Endothelial cell of umbilical vein (primary cell): ENCODE measurements around the gene C7orf25. TPM values are rescaled to one million over a fixed set of nuclear protein-coding genes. Genes with fewer than 3 reads are reported as not detected.

Experiments used
- Bru-seq: library from RNA; stranded (reverse); fragments of 400-500 nt; gene quantifications from one replicate; lab custom pipeline; 2021; lab: Mats Ljungman, UMichigan
- BruChase-seq, 2 experiments: library from RNA; stranded (reverse); fragments of 400-500 nt; gene quantifications; one replicate each; lab custom pipeline; 2021; lab: Mats Ljungman, UMichigan
- BruUV-seq: library from RNA; stranded (reverse); fragments of 400-500 nt; replicated peaks from 2 replicates; lab custom pipeline; 2021; lab: Mats Ljungman, UMichigan
- CTCF ChIA-PET: fragments of 300-600, 350-600 bp; sonication (Branson Sonifier 250); formaldehyde crosslinking; loops from one replicate; lab custom pipeline; 2021; ENCODE audit warnings: antibody characterized with exemption, inconsistent platforms; lab: Charles Lee
- POLR2A ChIA-PET: fragments of 300-600, 350-600 bp; sonication (Branson Sonifier 250); formaldehyde crosslinking; loops from one replicate; lab custom pipeline; 2021; ENCODE audit warnings: antibody characterized with exemption, inconsistent platforms; lab: Charles Lee
- DNase-seq: peaks from one replicate; pipeline ENCODE4 v3.0.0-alpha.2; 2011; ENCODE audit warnings: low read depth, low spot score
- FAIRE-seq: peaks from 2 replicates; lab custom pipeline; 2011; peaks lifted over from hg19 to GRCh38; lab: Jason Lieb, UNC
- H2AFZ ChIP-seq: 2 replicates; pipeline ENCODE4 v1.6.0; 2012; ENCODE audit warnings: low read depth, low read length, control low read depth, inconsistent platforms
- H3K27ac ChIP-seq: 2 replicates; pipeline ENCODE4 v1.5.1; 2011; ENCODE audit warnings: low read depth, mild to moderate bottlenecking, control low read depth, low read length, moderate library complexity; ENCODE audit not compliant: insufficient read depth
- H3K27me3 ChIP-seq, 2 experiments: 2 replicates each; pipeline versions ENCODE4 v1.6.0 to v1.6.1; 2011; ENCODE audit warnings: low read length in 2 of 2, mixed read lengths in 1 of 2; ENCODE audit not compliant: control insufficient read depth in 2 of 2, insufficient read depth in 2 of 2
- H3K36me3 ChIP-seq, 2 experiments: 2 replicates in 1 of 2; 3 replicates in 1 of 2; pipeline ENCODE4 v1.5.1; 2011; ENCODE audit warnings: low read length in 2 of 2, mild to moderate bottlenecking in 1 of 2, moderate library complexity in 1 of 2; ENCODE audit not compliant: control insufficient read depth in 2 of 2, insufficient read depth in 2 of 2; ENCODE audit errors: extremely low read depth in 1 of 2
- H3K4me1 ChIP-seq: 3 replicates; pipeline ENCODE4 v1.5.1; 2011; ENCODE audit warnings: mild to moderate bottlenecking, low read length; ENCODE audit not compliant: control insufficient read depth, insufficient read depth; ENCODE audit errors: extremely low read depth
- H3K4me2 ChIP-seq: 2 replicates; pipeline ENCODE4 v1.6.1; 2011; ENCODE audit warnings: low read length, control low read depth, mixed read lengths; ENCODE audit not compliant: insufficient read depth
- H3K4me3 ChIP-seq, 3 experiments: fragments of 200-600 bp in 1 of 3; sonication (generic), shearing (Covaris generic) in 1 of 3; replicated peaks in 1 of 3; 2 replicates each; pipeline ENCODE4 v1.5.1; 2011 to 2016; ENCODE audit warnings: control low read depth in 3 of 3, low read length in 3 of 3, mild to moderate bottlenecking in 2 of 3, inconsistent platforms in 1 of 3, low read depth in 1 of 3, moderate library complexity in 1 of 3; ENCODE audit not compliant: insufficient read depth in 1 of 3
- H3K79me2 ChIP-seq: 2 replicates; pipeline ENCODE4 v1.6.0; 2012; ENCODE audit warnings: low read length, inconsistent platforms; ENCODE audit not compliant: control insufficient read depth, insufficient read depth
- H3K9ac ChIP-seq: replicated peaks from 2 replicates; pipeline ENCODE3; 2011; ENCODE audit warnings: low read length, control low read depth; ENCODE audit not compliant: insufficient read depth; ENCODE audit errors: extremely low read depth
- H3K9me1 ChIP-seq: replicated peaks from 3 replicates; pipeline ENCODE4 v1.6.0; 2011; ENCODE audit warnings: mild to moderate bottlenecking, low read length; ENCODE audit not compliant: control insufficient read depth, insufficient read depth; ENCODE audit errors: extremely low read depth
- H3K9me3 ChIP-seq: replicated peaks from 2 replicates; pipeline ENCODE4 v1.5.1; 2012; ENCODE audit warnings: low read length, inconsistent platforms; ENCODE audit not compliant: control insufficient read depth, insufficient read depth
- H4K20me1 ChIP-seq: replicated peaks from 2 replicates; pipeline ENCODE3; 2011; ENCODE audit warnings: mild to moderate bottlenecking, low read length; ENCODE audit not compliant: control insufficient read depth, insufficient read depth; ENCODE audit errors: extremely low read depth
- CTCF ChIP-seq, 2 donors: IDR thresholded peaks; 1 replicate in 1 of 2; 2 replicates in 1 of 2; pipeline ENCODE4 v1.5.1; 2011; ENCODE audit warnings: low read length in 2 of 2, mild to moderate bottlenecking in 2 of 2, moderate library complexity in 2 of 2, control low read depth in 1 of 2, inconsistent platforms in 1 of 2, low read depth in 1 of 2; ENCODE audit not compliant: insufficient read depth in 1 of 2; ENCODE audit errors: extremely low read depth in 1 of 2
- EZH2 ChIP-seq: IDR thresholded peaks from 2 replicates; pipeline ENCODE4 v1.6.1; 2012; ENCODE audit warnings: borderline replicate concordance, low read depth, mild to moderate bottlenecking, moderate library complexity, low read length, inconsistent platforms; ENCODE audit not compliant: severe bottlenecking
- FOS ChIP-seq: IDR thresholded peaks from 2 replicates; pipeline ENCODE4 v1.6.1; 2011; ENCODE audit warnings: mild to moderate bottlenecking, low read length, moderate library complexity, borderline replicate concordance; ENCODE audit not compliant: insufficient read depth
- GATA2 ChIP-seq: IDR thresholded peaks from 2 replicates; pipeline ENCODE4 v1.7.0; 2011; ENCODE audit warnings: low read depth, mild to moderate bottlenecking, moderate library complexity, mixed read lengths, low read length; ENCODE audit not compliant: insufficient read length, insufficient read depth
- JUN ChIP-seq: IDR thresholded peaks from 2 replicates; pipeline ENCODE4 v1.6.1; 2011; ENCODE audit warnings: borderline replicate concordance, low read depth; ENCODE audit not compliant: insufficient read length, insufficient read depth
- MAX ChIP-seq: IDR thresholded peaks from 2 replicates; pipeline ENCODE4 v1.6.1; 2011; ENCODE audit not compliant: insufficient read depth, insufficient read length
- MYC ChIP-seq: IDR thresholded peaks from one replicate; pipeline ENCODE4 v1.6.1; 2011; ENCODE audit warnings: mild to moderate bottlenecking, low read depth, low read length
- POLR2A ChIP-seq: IDR thresholded peaks from 2 replicates; pipeline ENCODE4 v1.6.1; 2012; ENCODE audit warnings: low read depth, mild to moderate bottlenecking, control low read depth, low read length
- POLR2AphosphoS5 ChIP-seq: IDR thresholded peaks from 2 replicates; pipeline ENCODE4 v1.6.1; 2012; ENCODE audit warnings: low read depth, mild to moderate bottlenecking, control low read depth, low read length, moderate library complexity; ENCODE audit not compliant: insufficient read depth
- dilution Hi-C: fragments of 300-500 bp; cut with MboI; formaldehyde crosslinking; loops from one replicate; pipeline ENCODE4 v1.15.0; 2019; ENCODE audit warnings: low sequenced_read_pairs; ENCODE audit not compliant: extremely low pct_ligation_motif_present
- intact Hi-C: fragments of 100-400 bp; cut with micrococcal nuclease; formaldehyde crosslinking; loops from one replicate; pipeline ENCODE4 v1.10.0; 2022
- long read RNA-seq: library from polyadenylated mRNA; stranded (forward); transcript quantifications from one replicate; pipeline ENCODE4 v2.0.0, GENCODE V29; 2021
- polyA minus RNA-seq, 3 experiments: library from RNA; depleted of rRNA, polyadenylated mRNA; stranded (reverse); fragments of >200 nt; gene quantifications; 1 replicate in 1 of 3; 2 replicates in 2 of 3; pipeline ENCODE4 v1.2.3, GENCODE V29; 2011
- polyA plus RNA-seq, 4 experiments: library from polyadenylated mRNA; depleted of rRNA in 3 of 4; stranded (reverse) in 3 of 4; unstranded in 1 of 4; fragments of >200 nt; gene quantifications; 2 replicates each; pipeline versions ENCODE4 v1.2.1 to v1.2.3, GENCODE V29; 2011 to 2012; ENCODE audit warnings: missing spikeins in 1 of 4
- total RNA-seq: library from RNA; stranded (reverse); gene quantifications from 2 replicates; pipeline ENCODE4 v1.2.3, GENCODE V29; 2021

The C7orf25 gene
- total RNA-seq: 4.2 and 4.5 TPM in 2 replicates
- 1.4 TPM in 2 replicates for polyA plus RNA-seq
- 3.8 and 4.3 TPM in 2 replicates for polyA plus RNA-seq (2011; cell fraction: cytosol; rRNA removed)
- 1.6 and 3.2 TPM in 2 replicates for polyA plus RNA-seq (2011; cell fraction: nucleus; rRNA removed)
- 2.9 and 4.0 TPM in 2 replicates for polyA plus RNA-seq (2012)
- 1.7 and 2.7 TPM in 2 replicates for polyA minus RNA-seq
- not detected for polyA minus RNA-seq (2011; cell fraction: cytosol; rRNA and poly(A)+ RNA removed)
- 4.5 and 7.7 TPM in 2 replicates for polyA minus RNA-seq (2011; cell fraction: nucleus; rRNA and poly(A)+ RNA removed)
- Bru-seq, nascent RNA: percentile 62 among the genes with signal in this experiment
- BruChase-seq, experiment 1, labeled RNA remaining after a 6-hour chase: percentile 70 among the genes with signal in this experiment
- percentile 60 among the genes with signal in this experiment for BruChase-seq, experiment 2, labeled RNA remaining after a 2-hour chase
- long read RNA-seq, transcript C7orf25-201 (2 exons, 2,451 nt): major isoform, 38 of 41 reads
- long read RNA-seq, partial matches to known transcripts: 2 of 41 reads
- long read RNA-seq, other reads (novel, unspliced or antisense): 0 of 41 reads

- dilution Hi-C loops: no loop called here
- no peaks in the 10 kb centered on the region for H3K9me3 ChIP-seq
- peak within 1 kb of the TSS; percentile 33 for H3K27ac ChIP-seq
- H3K9me1 ChIP-seq: no peaks in the 10 kb centered on the region
- DNase-seq (peak; percentile 95), FAIRE-seq (peak; percentile 82)
- BruUV-seq: no TSS peak
- H3K4me1 ChIP-seq: peaks cover 33% of the 10 kb centered on the region
- H3K79me2 ChIP-seq: no peaks in the 10 kb centered on the region
- CTCF ChIA-PET: interaction anchor here (0.8 to 1.4 kb wide), 3 partner anchors 19 to 29 kb away, joined by 3 to 4 read pairs (median 3); partner anchors contain the start of genes MRPL32 and PSMA2
- H3K36me3 ChIP-seq: peaks cover under 1 to 3% of the 10 kb centered on the region in 2 experiments
- H3K9ac ChIP-seq: peak within 1 kb of the TSS; percentile 79
- TF ChIP-seq POLR2AphosphoS5: peak; percentile 85
- TF ChIP-seq GATA2: no peak
- no peak for TF ChIP-seq MYC
- no peak for TF ChIP-seq EZH2
- no peak for TF ChIP-seq CTCF (IDR thresholded peaks at IDR 0.05; ENCODE audit: extremely low read depth in 1 of 2, insufficient read depth in 1 of 2, low read depth in 1 of 2, low read length in 2 of 2)
- TF ChIP-seq MAX: peak; percentile 92
- no peak for TF ChIP-seq JUN
- TF ChIP-seq POLR2A: peak; percentile 60
- TF ChIP-seq FOS: no peak
- H4K20me1 ChIP-seq: no peaks in the 10 kb centered on the region
- H2AFZ ChIP-seq: peak within 1 kb of the TSS; percentile 90
- intact Hi-C loops: loop anchor here (1.0 to 2.0 kb wide), 3 partner anchors 21 to 675 kb away; partner anchors contain the start of genes GLI3, MRPL32 and PSMA2
- POLR2A ChIA-PET: no interaction called here
- peak within 1 kb of the TSS; percentile 94 for H3K4me2 ChIP-seq
- no peaks in the 10 kb centered on the region for H3K27me3 ChIP-seq
- H3K4me3 ChIP-seq: peak within 1 kb of the TSS; percentile 68 to 94 (median 92)
Observed at GRCh38 chr7:42911454-42912447, at the start of gene C7orf25. C7orf25 (minus strand) TSS chr7:42912070; CDS start chr7:42910900, 1,170 bp downstream.
